GM18505 (cell line): Measurements from ENCODE around the gene VDR.

ENCODE experiments used
- ATAC-seq: cut with Tn5 transposase; IDR thresholded peaks from one replicate; pipeline ENCODE4 v1.9.1; 2021; ENCODE audit not compliant: unreplicated experiment
- POLR2A ChIP-seq: IDR thresholded peaks from 4 replicates; pipeline ENCODE4 v1.6.1; 2011; ENCODE audit warnings: borderline replicate concordance; ENCODE audit not compliant: insufficient read depth, insufficient read length; ENCODE audit errors: extremely low read depth

The VDR gene

DNA sequence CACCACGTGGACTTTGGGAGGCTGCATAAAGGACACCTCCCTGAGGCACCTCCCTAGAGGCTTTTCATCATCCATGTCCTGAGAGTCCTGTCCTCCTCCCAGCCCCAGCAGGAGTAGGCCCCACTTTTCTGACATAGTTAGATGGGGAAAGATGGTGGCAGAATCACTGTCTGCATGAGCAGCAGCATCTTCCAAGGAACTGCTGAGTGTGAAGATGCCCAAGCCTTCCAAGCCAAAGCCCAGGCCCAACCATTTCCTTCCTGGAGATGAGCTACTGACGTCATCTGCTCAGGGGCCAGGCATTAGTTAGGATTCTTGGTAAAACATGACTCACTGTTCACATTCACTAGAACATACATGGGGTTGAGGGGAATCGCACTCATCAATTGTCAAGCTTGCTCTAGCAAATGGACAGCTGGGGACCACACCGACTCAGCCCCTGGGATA, 37.3 kb downstream of the VDR start:
- TF ChIP-seq POLR2A, result no peak
- ATAC-seq, result no peak

DNA sequence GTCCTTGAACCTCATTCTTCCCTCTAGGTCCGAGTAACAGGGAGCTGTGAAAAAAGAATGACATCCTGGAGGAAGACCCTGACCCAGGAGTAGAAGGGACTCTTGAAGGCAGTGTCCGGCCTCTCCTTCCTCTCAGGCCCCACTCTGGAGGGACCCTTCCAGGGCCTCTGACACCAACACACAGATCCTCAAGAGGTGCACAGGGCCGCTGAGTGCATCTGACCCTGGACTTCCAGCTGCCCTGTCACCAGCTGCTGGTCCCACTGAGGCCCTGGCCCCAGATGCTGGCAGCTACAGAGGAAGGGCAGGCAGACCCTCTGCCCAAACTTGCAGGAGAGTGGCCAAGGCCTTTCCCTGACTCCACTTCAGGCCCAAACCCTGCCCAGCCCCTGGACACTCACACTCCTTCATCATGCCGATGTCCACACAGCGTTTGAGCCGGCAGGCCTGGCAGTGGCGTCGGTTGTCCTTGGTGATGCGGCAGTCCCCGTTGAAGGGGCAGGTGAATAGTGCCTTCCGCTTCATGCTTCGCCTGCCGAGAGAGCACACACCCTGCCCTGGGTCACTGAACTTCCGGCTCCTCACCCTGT, 40.1 kb downstream of the VDR start:
- TF ChIP-seq POLR2A, result no peak
- ATAC-seq, result no peak

DNA sequence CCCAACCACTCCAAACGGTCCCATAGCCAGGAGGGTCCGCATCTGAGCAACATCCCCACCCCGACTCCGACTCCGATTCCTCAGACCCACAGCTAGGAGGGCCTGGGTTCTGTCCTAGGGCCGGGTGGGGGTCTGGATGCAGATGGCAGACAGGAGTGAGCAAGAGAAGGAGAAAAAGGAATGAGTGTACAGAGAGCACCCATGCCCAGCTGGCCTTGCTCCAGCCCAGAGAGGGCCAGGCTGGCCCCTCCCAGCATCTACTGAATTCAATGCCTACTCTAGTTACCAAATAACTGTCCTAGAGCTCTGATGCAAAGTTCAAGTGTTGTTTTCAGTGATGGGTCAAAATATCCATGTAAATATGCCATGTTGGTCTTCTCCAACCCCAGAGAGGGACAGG, 40.8 kb downstream of the VDR start:
- ATAC-seq, result no peak
- no peak for TF ChIP-seq POLR2A

DNA sequence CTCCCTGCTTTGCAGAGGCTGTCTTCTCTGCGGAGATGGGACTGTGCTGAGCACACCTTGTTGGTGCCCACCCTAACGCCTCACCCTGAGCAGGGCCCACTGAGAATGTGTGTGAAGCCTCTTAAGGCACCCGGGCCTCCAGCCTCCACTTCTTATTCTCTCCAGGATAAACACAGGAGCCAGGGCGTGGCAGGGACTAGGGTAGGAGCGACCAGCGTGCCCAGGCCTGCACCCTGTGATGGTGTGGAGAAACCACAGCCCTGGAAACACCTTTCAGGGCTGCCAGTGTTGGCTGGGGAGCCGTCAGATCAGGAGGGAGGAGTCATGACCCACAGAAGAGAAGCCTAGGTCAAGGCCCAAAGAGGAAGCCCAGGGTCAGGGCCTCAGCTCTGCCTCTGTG, 41.3 kb downstream of the VDR start:
- no peak for TF ChIP-seq POLR2A
- ATAC-seq, result no peak

DNA sequence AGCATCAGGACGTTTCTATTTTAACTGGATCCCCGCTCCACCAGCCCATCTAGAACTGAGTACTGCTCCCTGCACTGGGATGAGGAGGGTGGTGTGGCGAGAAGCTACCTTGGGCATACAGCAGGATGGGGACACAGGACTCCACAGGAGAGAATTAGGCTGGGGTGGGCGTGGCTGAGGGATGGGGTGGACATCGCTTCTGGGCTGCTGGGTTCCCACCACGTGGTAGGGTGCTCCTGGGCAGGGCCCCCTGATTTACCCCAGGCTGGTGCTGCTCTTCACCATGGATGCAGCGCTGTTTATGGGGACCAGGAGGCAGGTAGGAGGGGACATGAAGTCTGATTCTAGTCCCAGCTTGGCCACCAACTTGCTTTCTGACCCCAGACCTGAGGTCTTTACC, 41.9 kb downstream of the VDR start:
- ATAC-seq, result no peak
- no peak for TF ChIP-seq POLR2A

DNA sequence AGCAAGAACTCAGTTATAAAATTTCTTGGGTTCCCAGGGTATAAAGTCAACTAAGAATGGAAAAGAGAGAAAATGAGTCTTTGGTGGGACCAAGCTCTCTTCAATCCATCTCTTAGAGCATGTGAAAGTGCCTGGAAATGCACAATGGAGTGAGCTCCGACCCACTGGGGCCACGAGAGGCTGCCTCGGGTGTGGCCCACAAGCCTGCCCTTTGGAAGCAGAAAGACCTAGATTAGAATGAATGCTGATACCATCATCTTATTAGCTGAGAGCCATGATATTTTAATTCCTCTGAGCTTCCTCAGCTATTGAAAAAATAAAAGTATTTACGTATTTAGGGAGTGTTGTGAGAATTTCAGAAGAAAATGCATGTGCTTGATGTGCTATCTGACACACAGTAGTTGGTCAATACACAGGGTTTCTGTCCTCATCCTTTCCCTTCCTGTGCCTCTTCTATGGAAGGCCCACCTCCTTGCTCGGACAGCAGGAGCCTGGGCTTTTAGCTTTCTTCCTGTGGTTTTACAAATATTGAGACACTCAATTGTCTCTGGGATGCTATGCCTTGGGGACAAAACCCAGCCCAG, 42.5 kb downstream of the VDR start:
- no peak for ATAC-seq
- no peak for TF ChIP-seq POLR2A

DNA sequence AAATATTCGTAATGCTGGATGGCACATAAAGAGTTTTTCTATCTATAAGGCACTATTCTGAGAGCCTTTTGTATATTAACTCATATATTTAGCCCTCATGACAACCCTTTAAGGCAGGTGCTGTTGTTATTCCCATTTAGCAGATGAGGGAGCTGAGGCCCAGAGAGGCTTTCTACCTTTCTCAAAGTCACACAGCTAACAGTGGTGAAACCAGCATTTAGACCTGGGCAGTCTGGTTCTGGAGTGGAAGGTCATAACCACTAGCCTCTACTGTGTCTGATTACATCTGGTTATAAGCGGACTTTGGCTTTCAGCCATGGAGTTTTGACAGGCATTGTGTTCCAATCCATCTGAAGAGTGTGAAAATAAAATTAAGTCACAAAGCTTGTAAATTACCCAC, 43.9 kb downstream of the VDR start:
- no peak for TF ChIP-seq POLR2A
- no peak for ATAC-seq

DNA sequence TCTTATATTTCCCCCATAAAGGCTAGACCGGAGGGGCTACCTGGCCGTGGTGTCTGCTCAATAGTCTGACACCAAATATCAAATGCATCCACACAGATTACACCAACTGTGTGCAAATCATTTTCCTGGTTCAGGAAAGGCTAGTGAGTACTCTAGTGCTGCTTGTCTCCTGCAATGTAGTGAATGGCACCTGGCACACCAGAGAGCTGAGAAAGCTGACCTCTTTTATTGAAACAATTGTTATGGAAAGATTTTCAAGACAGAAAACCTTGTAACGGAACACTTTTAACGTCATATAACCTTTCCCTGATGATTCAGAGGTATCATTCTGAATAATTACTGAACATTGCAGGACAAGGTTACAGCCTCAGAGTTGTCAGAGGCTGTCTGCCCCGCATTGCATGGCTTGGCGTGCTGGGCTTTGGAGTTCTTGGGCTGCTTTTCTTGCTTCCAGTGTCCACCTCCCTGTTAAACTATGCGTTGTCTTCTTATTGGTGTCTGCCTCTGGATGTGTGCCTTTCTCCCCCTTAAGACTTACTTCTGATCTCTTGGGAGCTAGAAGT, 44.4 kb downstream of the VDR start:
- ATAC-seq, result no peak
- no peak for TF ChIP-seq POLR2A

DNA sequence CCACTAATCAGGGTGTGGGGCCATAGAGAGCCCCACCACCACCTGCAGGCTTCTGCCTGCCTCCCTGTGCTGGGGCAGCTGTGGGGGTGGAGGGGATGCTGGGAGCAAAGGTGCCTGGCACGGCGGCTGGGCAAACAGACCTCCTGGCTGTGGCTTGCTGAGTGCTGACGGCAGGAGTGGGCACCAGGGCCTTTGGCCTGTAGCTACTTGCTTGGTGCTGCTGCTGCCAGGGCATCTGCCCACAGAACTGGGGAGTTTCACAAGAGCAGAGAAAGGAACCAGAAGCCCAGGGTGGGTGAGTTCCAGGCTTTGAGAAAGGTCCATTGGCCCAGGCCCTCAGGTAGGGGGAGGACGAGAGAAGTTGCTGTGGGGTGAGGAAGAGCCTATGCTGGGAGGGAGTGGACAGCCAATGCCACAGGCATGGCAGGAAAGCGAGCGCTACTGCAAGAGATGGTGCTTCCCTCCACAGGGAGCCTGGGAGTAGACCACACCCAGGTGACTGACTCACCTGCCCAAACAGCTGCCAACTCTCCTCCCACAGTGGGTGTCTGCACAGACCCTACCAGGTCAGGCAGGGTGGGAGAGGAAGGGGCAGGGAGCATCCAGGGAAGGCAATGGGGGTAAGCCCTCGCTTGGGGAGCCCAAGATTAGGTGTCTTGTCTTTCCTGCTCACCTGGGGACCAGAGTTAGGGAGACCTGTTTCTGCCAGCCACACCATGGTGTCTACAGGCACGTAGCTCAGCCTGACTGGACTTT, 46.1 kb downstream of the VDR start:
- no peak for TF ChIP-seq POLR2A
- no peak for ATAC-seq

DNA sequence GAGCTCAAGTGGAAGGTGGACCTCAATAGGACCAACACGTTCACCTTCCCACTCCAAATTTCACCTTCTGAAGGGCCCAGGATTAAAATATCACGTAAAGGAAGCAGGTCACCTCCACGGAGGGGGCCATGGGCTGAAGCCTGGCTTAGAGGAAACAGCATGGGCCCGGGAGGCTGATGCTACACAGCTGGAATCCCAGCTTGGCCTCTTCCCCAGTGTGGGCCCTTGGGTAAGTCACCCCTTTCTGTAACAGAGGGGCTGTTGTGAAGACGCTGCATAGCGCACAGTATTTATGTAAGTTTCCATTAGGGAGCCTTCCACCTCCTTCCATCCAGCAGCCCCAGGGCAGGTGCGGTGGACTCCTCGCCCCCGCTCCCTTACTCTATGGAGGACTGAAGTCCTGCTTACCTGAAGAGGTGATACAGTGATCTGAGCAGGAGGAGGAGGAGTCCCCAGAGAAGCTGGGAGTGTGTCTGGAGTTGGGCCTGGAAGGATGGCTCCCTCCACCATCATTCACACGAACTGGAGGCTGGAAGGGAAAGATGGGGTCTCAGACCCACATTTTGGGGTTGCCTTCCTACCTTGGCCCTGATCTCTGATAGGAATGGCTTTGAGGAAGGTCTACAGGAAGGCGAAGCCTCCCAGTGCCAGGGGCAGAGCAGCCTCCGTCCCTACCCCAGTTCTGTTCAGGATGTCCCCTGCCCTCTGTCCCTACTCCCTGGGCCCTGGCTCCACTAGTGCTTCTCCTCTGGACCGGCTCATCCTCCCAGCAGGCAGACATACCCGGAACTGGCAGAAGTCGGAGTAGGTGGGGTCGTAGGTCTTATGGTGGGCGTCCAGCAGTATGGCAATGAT, 47.8 kb downstream of the VDR start:
- no peak for ATAC-seq
- no peak for TF ChIP-seq POLR2A

DNA sequence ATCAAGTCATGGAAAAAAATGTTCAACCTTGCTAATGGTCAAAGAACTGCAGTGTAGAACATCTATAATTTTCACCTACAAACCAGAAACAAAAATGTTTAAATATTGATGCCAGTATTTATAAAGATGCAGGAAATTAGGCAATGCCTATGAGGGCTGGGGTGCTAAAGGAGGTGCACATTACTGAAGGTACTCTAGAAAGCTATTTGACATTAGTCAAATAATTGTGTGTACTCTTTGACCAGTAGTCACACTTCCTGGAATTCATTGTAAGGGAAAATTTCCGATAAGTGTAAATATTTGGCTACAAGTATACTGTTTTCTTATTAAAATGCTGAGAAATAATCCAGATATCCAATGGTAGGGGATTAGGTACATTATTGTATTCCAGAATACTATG, 48.7 kb downstream of the VDR start:
- TF ChIP-seq POLR2A, result no peak
- no peak for ATAC-seq

DNA sequence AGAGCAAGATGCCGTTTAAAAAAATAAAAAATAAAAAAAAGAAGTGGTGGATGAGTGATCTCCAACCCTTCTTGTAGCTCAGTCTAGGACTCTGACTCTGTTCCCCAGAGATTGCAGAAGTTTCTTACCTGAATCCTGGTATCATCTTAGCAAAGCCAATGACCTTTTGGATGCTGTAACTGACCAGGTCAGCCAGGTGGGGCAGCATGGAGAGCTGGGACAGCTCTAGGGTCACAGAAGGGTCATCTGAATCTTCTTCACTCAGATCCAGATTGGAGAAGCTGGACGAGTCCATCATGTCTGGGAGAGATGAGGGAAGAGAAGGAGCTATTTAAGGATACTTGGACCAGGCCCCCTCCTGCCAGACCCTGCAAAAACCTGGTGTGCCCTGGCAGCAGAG, 49.3 kb downstream of the VDR start:
- no peak for ATAC-seq
- no peak for TF ChIP-seq POLR2A

DNA sequence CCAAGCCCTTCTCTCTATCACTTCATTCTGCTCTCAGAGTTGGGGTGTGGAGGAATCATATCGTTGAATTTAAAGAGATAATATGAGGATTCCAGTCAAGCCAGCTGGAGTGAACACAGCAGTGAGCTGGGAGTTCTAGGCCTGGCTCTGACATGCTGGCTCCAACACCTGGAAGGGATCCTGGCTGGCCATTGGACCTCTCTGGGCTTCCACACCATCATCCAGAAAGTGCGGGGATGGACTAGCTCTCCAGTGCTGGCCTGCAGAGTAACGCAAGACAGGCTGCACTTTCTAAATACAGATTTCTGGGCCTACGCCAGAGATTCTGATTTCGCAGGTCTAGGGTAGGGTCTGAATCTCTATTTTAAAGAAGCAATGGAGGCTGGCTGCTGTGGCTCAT, 50.3 kb downstream of the VDR start:
- ATAC-seq, result no peak
- no peak for TF ChIP-seq POLR2A

DNA sequence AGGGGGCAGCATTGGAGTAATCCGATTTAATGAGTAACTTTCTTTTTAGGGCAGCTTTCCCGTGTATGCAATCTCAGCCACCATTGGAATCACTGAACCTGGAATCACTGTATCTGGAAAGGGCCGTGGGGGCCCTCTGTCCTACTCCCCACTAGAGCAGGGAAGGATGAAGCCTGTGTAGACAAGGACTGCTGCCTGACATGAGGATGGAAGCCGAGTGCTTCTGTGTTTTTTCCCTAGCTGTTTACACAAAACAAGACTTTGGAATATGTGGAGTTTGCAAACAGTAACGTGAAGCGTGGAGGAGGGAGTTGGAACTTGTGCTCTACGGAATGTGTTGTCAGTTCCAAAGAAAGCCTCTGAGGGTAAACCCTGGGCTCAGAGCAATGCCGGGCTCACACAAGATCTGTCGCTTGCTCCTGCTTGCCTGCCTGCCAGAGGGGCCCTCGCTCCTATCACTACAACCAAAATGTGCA, 52.7 kb downstream of the VDR start:
- TF ChIP-seq POLR2A, result no peak
- no peak for ATAC-seq
